Measurements from ENCODE around the gene SPRR2D. TPM values are rescaled to one million over a fixed set of nuclear protein-coding genes. Genes with fewer than 3 reads are reported as not detected.
A peak's percentile ranks its signal among the peaks of the same experiment; 100 is the strongest.

The SPRR2D gene
- total RNA-seq, 1 donor from 2014 or later = not detected

- Mint-ChIP-seq H3K4me3 (ENCODE audit: unreplicated experiment) (no peak within 1 kb of the TSS), H3K36me3 (ENCODE audit: low read depth, unreplicated experiment) (no peaks in the 10 kb centered on the region), H3K9me3 (ENCODE audit: unreplicated experiment) (no peaks in the 10 kb centered on the region), H3K27ac (ENCODE audit: unreplicated experiment) (no peak within 1 kb of the TSS), H3K27me3 (ENCODE audit: unreplicated experiment) (peaks cover 2% of the 10 kb centered on the region), H3K4me1 (ENCODE audit: unreplicated experiment) (peaks cover 24% of the 10 kb centered on the region)
- TF ChIP-seq, protein P1, sequence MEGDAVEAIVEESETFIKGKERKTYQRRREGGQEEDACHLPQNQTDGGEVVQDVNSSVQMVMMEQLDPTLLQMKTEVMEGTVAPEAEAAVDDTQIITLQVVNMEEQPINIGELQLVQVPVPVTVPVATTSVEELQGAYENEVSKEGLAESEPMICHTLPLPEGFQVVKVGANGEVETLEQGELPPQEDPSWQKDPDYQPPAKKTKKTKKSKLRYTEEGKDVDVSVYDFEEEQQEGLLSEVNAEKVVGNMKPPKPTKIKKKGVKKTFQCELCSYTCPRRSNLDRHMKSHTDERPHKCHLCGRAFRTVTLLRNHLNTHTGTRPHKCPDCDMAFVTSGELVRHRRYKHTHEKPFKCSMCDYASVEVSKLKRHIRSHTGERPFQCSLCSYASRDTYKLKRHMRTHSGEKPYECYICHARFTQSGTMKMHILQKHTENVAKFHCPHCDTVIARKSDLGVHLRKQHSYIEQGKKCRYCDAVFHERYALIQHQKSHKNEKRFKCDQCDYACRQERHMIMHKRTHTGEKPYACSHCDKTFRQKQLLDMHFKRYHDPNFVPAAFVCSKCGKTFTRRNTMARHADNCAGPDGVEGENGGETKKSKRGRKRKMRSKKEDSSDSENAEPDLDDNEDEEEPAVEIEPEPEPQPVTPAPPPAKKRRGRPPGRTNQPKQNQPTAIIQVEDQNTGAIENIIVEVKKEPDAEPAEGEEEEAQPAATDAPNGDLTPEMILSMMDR (IDR thresholded peaks at IDR 0.05; ENCODE audit: unreplicated experiment) = no peak
- no peak for DNase-seq (ENCODE audit: low spot score)
Observed at GRCh38 chr1:153001382-153001781, 39.5 kb downstream of the SPRR2D start, which contains the start of gene SPRR3. SPRR3 (plus strand) TSS chr1:153001749; CDS start chr1:153003021, 1,272 bp downstream.

GRCh38 chr1:153000294-153000693 lies 40.6 kb downstream of the SPRR2D start:
- H3K27me3 Mint-ChIP-seq (ENCODE audit: unreplicated experiment) = peaks cover 2% of the 10 kb centered on the region
- H3K9me3 Mint-ChIP-seq (ENCODE audit: unreplicated experiment) = no peaks in the 10 kb centered on the region

DNA sequence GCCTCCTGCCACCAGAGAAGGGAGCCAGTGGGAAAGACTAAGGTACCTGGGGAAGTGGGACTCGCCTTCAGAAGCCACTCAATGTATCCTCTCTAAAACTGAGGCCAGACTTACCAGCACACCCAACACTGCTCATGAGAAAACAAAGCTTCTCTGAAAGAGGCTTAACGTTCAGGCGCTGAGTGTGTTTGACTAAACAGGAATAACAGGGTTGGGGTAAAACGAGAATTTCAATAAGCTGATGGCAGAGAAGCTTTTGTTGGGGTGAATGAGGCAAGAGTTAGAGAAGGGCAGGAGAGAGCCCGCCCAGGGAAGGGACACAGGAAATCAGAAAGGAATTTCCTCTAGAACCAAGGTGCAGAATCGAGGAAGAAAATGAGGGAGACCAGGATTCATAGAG lies 41.1 kb downstream of the SPRR2D start:
- H3K4me1 Mint-ChIP-seq (ENCODE audit: unreplicated experiment) = peaks cover 24% of the 10 kb centered on the region
- H3K4me3 Mint-ChIP-seq (ENCODE audit: unreplicated experiment) = no peak overlapping the region
- TF ChIP-seq, protein P1 (IDR thresholded peaks at IDR 0.05; ENCODE audit: unreplicated experiment) = no peak
- H3K27me3 Mint-ChIP-seq (ENCODE audit: unreplicated experiment) = peaks cover 2% of the 10 kb centered on the region
- DNase-seq (ENCODE audit: low spot score) = no peak
- H3K9me3 Mint-ChIP-seq (ENCODE audit: unreplicated experiment) = no peaks in the 10 kb centered on the region
- no peaks in the 10 kb centered on the region for H3K36me3 Mint-ChIP-seq (ENCODE audit: low read depth, unreplicated experiment)
- H3K27ac Mint-ChIP-seq (ENCODE audit: unreplicated experiment) = peak overlapping the region; percentile 10

More at GRCh38 chr1:153000294-153000693, 40.6 kb downstream of the SPRR2D start:
- TF ChIP-seq, protein P1 (IDR thresholded peaks at IDR 0.05; ENCODE audit: unreplicated experiment) = no peak
- H3K4me1 Mint-ChIP-seq (ENCODE audit: unreplicated experiment) = peaks cover 24% of the 10 kb centered on the region
- H3K27ac Mint-ChIP-seq (ENCODE audit: unreplicated experiment) = peak overlapping the region; percentile 10
- H3K4me3 Mint-ChIP-seq (ENCODE audit: unreplicated experiment) = no peak overlapping the region
- DNase-seq (ENCODE audit: low spot score) = no peak
- H3K36me3 Mint-ChIP-seq (ENCODE audit: low read depth, unreplicated experiment) = no peaks in the 10 kb centered on the region

- no peaks in the 10 kb centered on the region for H3K36me3 Mint-ChIP-seq (ENCODE audit: low read depth, unreplicated experiment)
- H3K9me3 Mint-ChIP-seq (ENCODE audit: unreplicated experiment) = no peaks in the 10 kb centered on the region
- no peak overlapping the region for H3K4me3 Mint-ChIP-seq (ENCODE audit: unreplicated experiment)
- no peak for DNase-seq (ENCODE audit: low spot score)
- H3K27ac Mint-ChIP-seq (ENCODE audit: unreplicated experiment) = no peak overlapping the region
- TF ChIP-seq, protein P1 (IDR thresholded peaks at IDR 0.05; ENCODE audit: unreplicated experiment) = no peak
- peaks cover 2% of the 10 kb centered on the region for H3K27me3 Mint-ChIP-seq (ENCODE audit: unreplicated experiment)
- H3K4me1 Mint-ChIP-seq (ENCODE audit: unreplicated experiment) = peaks cover 24% of the 10 kb centered on the region
Observed at GRCh38 chr1:152998476-152998875, 42.4 kb downstream of the SPRR2D start.

DNA sequence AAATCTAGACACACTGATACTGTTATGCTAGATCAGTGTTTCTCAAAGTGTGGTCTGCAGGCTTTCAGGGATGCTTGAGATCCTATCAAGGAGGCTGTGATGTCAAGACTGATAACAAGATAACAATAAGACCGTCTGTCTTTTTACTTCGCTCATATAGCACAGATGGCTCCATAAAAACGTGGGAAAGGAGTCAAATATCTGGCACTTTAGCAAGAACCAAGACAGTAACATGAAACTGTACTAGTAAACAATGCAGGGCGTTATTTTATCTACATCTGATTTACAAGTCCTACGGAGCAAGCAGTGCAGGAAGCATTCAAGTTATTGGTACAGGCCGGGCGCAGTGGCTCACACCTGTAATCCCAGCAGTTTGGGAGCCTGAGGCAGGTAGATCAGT lies 43.0 kb downstream of the SPRR2D start:
- H3K27me3 Mint-ChIP-seq (ENCODE audit: unreplicated experiment) = peaks cover 1% of the 10 kb centered on the region
- no peaks in the 10 kb centered on the region for H3K9me3 Mint-ChIP-seq (ENCODE audit: unreplicated experiment)
- H3K36me3 Mint-ChIP-seq (ENCODE audit: low read depth, unreplicated experiment) = no peaks in the 10 kb centered on the region
- no peak overlapping the region for H3K4me3 Mint-ChIP-seq (ENCODE audit: unreplicated experiment)
- TF ChIP-seq, protein P1 (IDR thresholded peaks at IDR 0.05; ENCODE audit: unreplicated experiment) = no peak
- H3K4me1 Mint-ChIP-seq (ENCODE audit: unreplicated experiment) = peaks cover 24% of the 10 kb centered on the region
- no peak for DNase-seq (ENCODE audit: low spot score)
- H3K27ac Mint-ChIP-seq (ENCODE audit: unreplicated experiment) = no peak overlapping the region

Data from endothelial cell (in vitro differentiated cells).